Upper lobe of right lung (tissue), 1 donor: ENCODE data around the gene SCYGR4. TPM values are rescaled to one million over a fixed set of nuclear protein-coding genes. Genes with fewer than 3 reads are reported as not detected.

ENCODE experiments used
- ATAC-seq: fragments of 200-7000 bp; cut with Tn5 transposase; one replicate; pipeline ENCODE4 v1.9.1; 2020; ENCODE audit warnings: mild to moderate bottlenecking, moderate library complexity
- DNase-seq: peaks from one replicate; pipeline ENCODE4 v3.0.0-alpha.2; 2020
- H3K27ac ChIP-seq: fragments of 200-600 bp; one replicate; pipeline ENCODE4 v1.8.0; 2022
- H3K27me3 ChIP-seq: fragments of 200-600 bp; one replicate; pipeline ENCODE4 v1.8.0; 2022; ENCODE audit warnings: mild to moderate bottlenecking
- H3K36me3 ChIP-seq: fragments of 200-600 bp; one replicate; pipeline ENCODE4 v1.8.0; 2022
- H3K4me1 ChIP-seq: fragments of 200-600 bp; one replicate; pipeline ENCODE4 v1.8.0; 2022
- H3K4me3 ChIP-seq: fragments of 200-600 bp; one replicate; pipeline ENCODE4 v1.8.0; 2022; ENCODE audit warnings: mild to moderate bottlenecking
- H3K9me3 ChIP-seq: fragments of 200-600 bp; one replicate; pipeline ENCODE4 v1.8.0; 2022
- intact Hi-C: fragments of 100-400 bp; cut with DNase I; formaldehyde crosslinking; loops from one replicate; pipeline ENCODE4 v1.11.0; 2022
- total RNA-seq: library from RNA; stranded (reverse); fragmentation: NEBNext Ultra II Directional; extraction: Animal tissue kit (Norgen Biotek cat#: 25700); gene quantifications from one replicate; pipeline ENCODE4 v1.2.1, GENCODE V29; 2021
- TF ChIP-seq, protein P1 (sequence below): fragments of 200-600 bp; IDR thresholded peaks from one replicate; pipeline ENCODE4 v1.8.0; 2022; ENCODE audit warnings: antibody characterized with exemption
- donor health status: DM: no; HTN: yes; CAD: no; lungs with severe emphysema.

The SCYGR4 gene
- total RNA-seq, 1 donor from 2014 or later: not detected

- Histone ChIP-seq H3K4me1 (no peaks in the 10 kb centered on the region), H3K4me3 (no peak within 1 kb of the TSS), H3K27me3 (no peaks in the 10 kb centered on the region), H3K27ac (no peak within 1 kb of the TSS), H3K9me3 (no peaks in the 10 kb centered on the region), H3K36me3 (no peaks in the 10 kb centered on the region)
- DNase-seq: no peak
- intact Hi-C loops: no loop called here
- TF ChIP-seq, protein P1, sequence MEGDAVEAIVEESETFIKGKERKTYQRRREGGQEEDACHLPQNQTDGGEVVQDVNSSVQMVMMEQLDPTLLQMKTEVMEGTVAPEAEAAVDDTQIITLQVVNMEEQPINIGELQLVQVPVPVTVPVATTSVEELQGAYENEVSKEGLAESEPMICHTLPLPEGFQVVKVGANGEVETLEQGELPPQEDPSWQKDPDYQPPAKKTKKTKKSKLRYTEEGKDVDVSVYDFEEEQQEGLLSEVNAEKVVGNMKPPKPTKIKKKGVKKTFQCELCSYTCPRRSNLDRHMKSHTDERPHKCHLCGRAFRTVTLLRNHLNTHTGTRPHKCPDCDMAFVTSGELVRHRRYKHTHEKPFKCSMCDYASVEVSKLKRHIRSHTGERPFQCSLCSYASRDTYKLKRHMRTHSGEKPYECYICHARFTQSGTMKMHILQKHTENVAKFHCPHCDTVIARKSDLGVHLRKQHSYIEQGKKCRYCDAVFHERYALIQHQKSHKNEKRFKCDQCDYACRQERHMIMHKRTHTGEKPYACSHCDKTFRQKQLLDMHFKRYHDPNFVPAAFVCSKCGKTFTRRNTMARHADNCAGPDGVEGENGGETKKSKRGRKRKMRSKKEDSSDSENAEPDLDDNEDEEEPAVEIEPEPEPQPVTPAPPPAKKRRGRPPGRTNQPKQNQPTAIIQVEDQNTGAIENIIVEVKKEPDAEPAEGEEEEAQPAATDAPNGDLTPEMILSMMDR: no peak
- no peak for ATAC-seq
Observed at GRCh38 chr2:227614740-227615139, 2.6 kb upstream of the SCYGR4 start, which contains the start of gene SCYGR3. Gene SCYGR3, minus strand, starts transcription at chr2:227614840. Its CDS starts 0 bp downstream, at chr2:227614840.

- TF ChIP-seq, protein P1: no peak
- Histone ChIP-seq H3K4me1 (no peaks in the 10 kb centered on the region), H3K9me3 (no peaks in the 10 kb centered on the region), H3K27me3 (no peaks in the 10 kb centered on the region), H3K4me3 (no peak overlapping the region), H3K36me3 (no peaks in the 10 kb centered on the region), H3K27ac (no peak overlapping the region)
- DNase-seq: no peak
- no peak for ATAC-seq
- intact Hi-C loops: no loop called here
Observed at GRCh38 chr2:227615181-227615580, 2.1 kb upstream of the SCYGR4 start.

DNA sequence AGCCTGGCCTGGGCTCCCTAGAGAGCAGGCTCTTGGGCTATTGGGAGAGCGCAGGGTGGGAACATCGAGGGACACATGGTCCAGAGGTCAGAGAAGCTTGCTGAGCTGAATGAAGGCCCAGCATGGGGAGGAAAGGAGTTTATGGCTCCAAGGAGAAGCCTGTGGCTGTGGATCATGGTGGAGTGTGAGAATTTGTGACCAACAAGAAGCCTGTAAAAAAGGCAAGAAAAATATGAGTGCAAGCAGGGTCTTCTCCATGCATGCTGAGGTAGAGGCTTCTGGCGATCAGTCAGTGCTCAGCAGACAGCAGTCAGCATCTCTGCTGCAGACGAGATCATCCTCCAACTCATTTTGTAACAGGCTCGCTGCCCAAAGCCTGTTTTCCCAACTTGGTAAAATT lies 1.4 kb upstream of the SCYGR4 start:
- TF ChIP-seq, protein P1: no peak
- intact Hi-C loops: no loop called here
- no peak for ATAC-seq
- no peaks in the 10 kb centered on the region for H3K36me3 ChIP-seq
- no peak for DNase-seq
- no peaks in the 10 kb centered on the region for H3K27me3 ChIP-seq
- H3K4me3 ChIP-seq: no peak overlapping the region
- no peaks in the 10 kb centered on the region for H3K4me1 ChIP-seq
- H3K27ac ChIP-seq: no peak overlapping the region
- no peaks in the 10 kb centered on the region for H3K9me3 ChIP-seq

- no peak overlapping the region for H3K27ac ChIP-seq
- intact Hi-C loops: no loop called here
- DNase-seq (no peak), ATAC-seq (no peak)
- H3K4me1 ChIP-seq: no peaks in the 10 kb centered on the region
- no peak overlapping the region for H3K4me3 ChIP-seq
- no peaks in the 10 kb centered on the region for H3K36me3 ChIP-seq
- TF ChIP-seq, protein P1: no peak
- H3K9me3 ChIP-seq: no peaks in the 10 kb centered on the region
- H3K27me3 ChIP-seq: no peaks in the 10 kb centered on the region
Observed at GRCh38 chr2:227616631-227617030, 667 bp upstream of the SCYGR4 start.

GRCh38 chr2:227623226-227623625 lies 5.9 kb downstream of the SCYGR4 start:
- DNase-seq (no peak), ATAC-seq (no peak)
- H3K27ac ChIP-seq: no peak overlapping the region
- TF ChIP-seq, protein P1: no peak
- H3K4me3 ChIP-seq: no peak overlapping the region
- H3K4me1 ChIP-seq: no peaks in the 10 kb centered on the region
- H3K36me3 ChIP-seq: no peaks in the 10 kb centered on the region
- intact Hi-C loops: no loop called here
- no peaks in the 10 kb centered on the region for H3K27me3 ChIP-seq
- no peaks in the 10 kb centered on the region for H3K9me3 ChIP-seq

GRCh38 chr2:227625420-227625819 lies 8.1 kb downstream of the SCYGR4 start:
- Histone ChIP-seq H3K4me3 (no peak overlapping the region), H3K27me3 (no peaks in the 10 kb centered on the region), H3K4me1 (no peaks in the 10 kb centered on the region), H3K36me3 (no peaks in the 10 kb centered on the region), H3K27ac (no peak overlapping the region), H3K9me3 (no peaks in the 10 kb centered on the region)
- intact Hi-C loops: no loop called here
- TF ChIP-seq, protein P1: no peak
- DNase-seq (no peak), ATAC-seq (no peak)
